ENCODE results near the gene EXOC6B. TPM values are rescaled to one million over a fixed set of nuclear protein-coding genes. Genes with fewer than 3 reads are reported as not detected.

EXOC6B gene
- total RNA-seq, 1 experiment from 2014 or later: 40.1 TPM

DNA sequence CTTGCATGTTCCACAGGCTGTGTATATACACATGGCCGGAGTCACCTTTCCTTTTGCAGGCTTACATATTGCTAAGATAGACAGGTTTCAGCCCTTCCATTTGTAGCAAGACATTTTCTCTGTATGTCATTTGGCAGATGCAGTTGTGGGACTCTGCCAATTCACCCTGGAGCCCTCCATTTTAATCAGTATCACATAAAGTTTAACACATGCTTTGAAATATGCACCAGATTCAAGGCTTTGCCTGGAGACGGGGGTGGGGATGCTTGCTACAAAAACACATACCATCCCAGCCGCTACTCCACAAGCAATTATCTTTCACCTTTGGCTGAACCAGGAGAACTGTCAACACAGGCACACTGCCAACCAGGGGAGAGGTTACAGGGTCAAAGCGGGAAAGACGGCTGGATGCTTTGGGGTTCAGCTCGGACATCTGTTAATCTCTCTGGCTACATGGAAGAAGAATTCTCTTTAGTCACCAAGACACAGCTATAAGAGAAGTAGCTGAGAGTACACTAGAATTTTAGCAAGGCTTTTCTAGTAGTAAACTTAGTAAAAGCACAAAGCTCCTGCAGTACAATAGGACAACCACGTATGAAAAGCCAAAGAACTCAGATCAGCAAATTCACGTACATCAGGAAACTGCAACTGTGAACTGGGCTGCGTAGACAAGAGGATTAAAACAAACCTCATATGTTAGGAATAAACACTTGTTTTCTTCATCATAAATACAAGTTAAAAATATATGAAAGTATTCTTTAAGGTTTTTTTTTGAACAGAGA is 130.9 kb downstream of the EXOC6B start:
- Histone ChIP-seq H3K79me2 (ENCODE audit: insufficient read depth, low read length) (no peaks in the 10 kb centered on the region; the same call in 1 of the 2 replicates), H3K4me1 (ENCODE audit: insufficient read depth, low read length) (peaks cover 4% of the 10 kb centered on the region; the same call in 1 of the 2 replicates), H4K5ac (ENCODE audit: insufficient read length, low read depth, low read length) (no peak overlapping the region), H2BK120ac (ENCODE audit: low read depth, low read length, poor library complexity, severe bottlenecking) (no peak overlapping the region), H3K27ac (ENCODE audit: insufficient read length, low read depth, low read length) (no peak overlapping the region), H4K20me1 (ENCODE audit: control insufficient read depth, insufficient read depth, insufficient read length) (no peaks in the 10 kb centered on the region), H3K18ac (ENCODE audit: insufficient read length, low read depth, low read length) (no peak overlapping the region), H3K23ac (ENCODE audit: insufficient read length, low read depth, low read length) (no peak overlapping the region), H2BK20ac (ENCODE audit: low read depth, low read length, poor library complexity, severe bottlenecking) (no peak overlapping the region), H2AFZ (ENCODE audit: low read length) (no peak overlapping the region), H3K4ac (ENCODE audit: low read depth, low read length) (no peak overlapping the region), H2BK15ac (ENCODE audit: low read depth, low read length) (no peak overlapping the region), H3K27me3 (ENCODE audit: insufficient read depth, low read length) (no peaks in the 10 kb centered on the region), H4K8ac (replicated peaks; ENCODE audit: insufficient read length, low read depth, low read length) (no peak overlapping the region), H3K79me1 (ENCODE audit: insufficient read depth, low read depth, low read length, poor library complexity, severe bottlenecking) (no peaks in the 10 kb centered on the region), H3K14ac (ENCODE audit: insufficient read depth, low read length) (no peak overlapping the region), H2AK5ac (ENCODE audit: insufficient read length, low read length) (no peak overlapping the region), H3K9ac (ENCODE audit: extremely low read depth, insufficient read length, low read length) (no peak overlapping the region), H3K4me2 (ENCODE audit: insufficient read depth, insufficient read length, low read length) (no peak overlapping the region), H3K56ac (ENCODE audit: insufficient read length, low read depth, low read length) (no peak overlapping the region), H2BK5ac (ENCODE audit: insufficient read length, low read length) (no peak overlapping the region), H3K9me3 (ENCODE audit: control insufficient read depth, low read depth, low read length) (no peaks in the 10 kb centered on the region), H3T11ph (ENCODE audit: low read length) (no peak overlapping the region), H3K23me2 (ENCODE audit: insufficient read length, low read depth, low read length, poor library complexity, severe bottlenecking) (no peaks in the 10 kb centered on the region), H2BK12ac (ENCODE audit: insufficient read length, low read depth, low read length) (no peak overlapping the region), H4K91ac (ENCODE audit: insufficient read length, low read depth, low read length) (no peak overlapping the region)
- TF ChIP-seq, protein P1, sequence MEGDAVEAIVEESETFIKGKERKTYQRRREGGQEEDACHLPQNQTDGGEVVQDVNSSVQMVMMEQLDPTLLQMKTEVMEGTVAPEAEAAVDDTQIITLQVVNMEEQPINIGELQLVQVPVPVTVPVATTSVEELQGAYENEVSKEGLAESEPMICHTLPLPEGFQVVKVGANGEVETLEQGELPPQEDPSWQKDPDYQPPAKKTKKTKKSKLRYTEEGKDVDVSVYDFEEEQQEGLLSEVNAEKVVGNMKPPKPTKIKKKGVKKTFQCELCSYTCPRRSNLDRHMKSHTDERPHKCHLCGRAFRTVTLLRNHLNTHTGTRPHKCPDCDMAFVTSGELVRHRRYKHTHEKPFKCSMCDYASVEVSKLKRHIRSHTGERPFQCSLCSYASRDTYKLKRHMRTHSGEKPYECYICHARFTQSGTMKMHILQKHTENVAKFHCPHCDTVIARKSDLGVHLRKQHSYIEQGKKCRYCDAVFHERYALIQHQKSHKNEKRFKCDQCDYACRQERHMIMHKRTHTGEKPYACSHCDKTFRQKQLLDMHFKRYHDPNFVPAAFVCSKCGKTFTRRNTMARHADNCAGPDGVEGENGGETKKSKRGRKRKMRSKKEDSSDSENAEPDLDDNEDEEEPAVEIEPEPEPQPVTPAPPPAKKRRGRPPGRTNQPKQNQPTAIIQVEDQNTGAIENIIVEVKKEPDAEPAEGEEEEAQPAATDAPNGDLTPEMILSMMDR (conservative IDR thresholded peaks at IDR 0.05): no peak
- H3K4me3 Mint-ChIP-seq: no peak overlapping the region
- peaks cover 9 to 15% of the 10 kb centered on the region in 2 experiments for H3K4me1 Mint-ChIP-seq
- no CpG with 5 or more reads among the region's 9 CpGs for WGBS (ENCODE audit: extremely low coverage, insufficient read length, low lambda C conversion rate)
- H3K36me3 Mint-ChIP-seq (ENCODE audit: insufficient read depth in 1 of 3, low read depth in 3 of 3): no peaks in the 10 kb centered on the region
- no peak for DNase-seq
- H3K27ac Mint-ChIP-seq: peak overlapping the region in 1 of 3 experiments; percentile 22; a peak in 2 of 7 replicates
- no peaks in the 10 kb centered on the region for H3K9me3 Mint-ChIP-seq
- H3K27me3 Mint-ChIP-seq (ENCODE audit: low read depth): no peaks in the 10 kb centered on the region
